ENCODE results near the gene SPRY1.

SPRY1 gene

DNA sequence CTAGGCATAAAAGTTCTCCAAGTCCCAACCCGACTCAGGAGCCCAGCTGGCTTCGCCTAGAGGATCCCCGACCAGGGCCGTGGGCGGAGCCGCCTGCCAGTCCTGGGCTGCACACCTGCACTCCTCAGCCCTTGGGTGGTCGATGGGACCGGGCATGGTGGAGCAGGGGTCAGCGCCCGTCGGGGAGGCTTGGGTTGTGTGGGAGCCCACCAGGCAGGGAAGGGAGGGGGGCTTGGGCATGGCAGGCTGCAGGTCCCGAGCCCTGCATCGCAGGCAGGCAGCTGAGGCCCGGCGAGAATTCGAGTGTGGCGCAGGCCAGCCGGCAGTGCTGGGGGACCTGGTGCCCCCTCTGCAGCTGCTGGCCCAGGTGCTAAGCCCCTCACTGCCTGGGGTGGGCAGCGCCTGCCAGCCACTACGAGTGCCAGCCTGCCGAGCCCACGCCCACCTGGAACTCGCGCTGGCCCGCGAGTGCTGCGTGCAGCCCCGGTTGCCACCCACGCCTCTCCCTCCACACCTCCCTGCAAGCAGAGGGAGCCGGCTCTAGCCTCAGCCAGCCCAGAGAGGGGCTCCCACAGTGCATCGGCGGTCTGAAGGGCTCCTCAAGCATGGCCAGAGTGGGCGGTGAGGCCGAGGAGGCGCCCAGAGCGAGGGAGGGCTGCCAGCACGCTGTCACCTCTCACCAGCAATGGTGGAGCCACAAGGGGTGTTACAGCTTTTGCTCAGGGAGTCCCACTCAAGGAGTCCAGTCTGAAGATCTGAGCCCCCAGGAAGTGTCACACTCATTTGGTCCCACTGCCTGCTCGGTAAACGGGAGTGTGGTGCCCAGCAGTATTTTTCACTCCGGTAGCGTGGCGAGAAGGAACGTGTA is 38.9 kb downstream of the SPRY1 start:
- H3K9ac ChIP-seq (ENCODE audit: low read depth in 1 of 2, low read length in 2 of 2) = no peak overlapping the region
- H3K36me3 ChIP-seq (ENCODE audit: control insufficient read depth in 2 of 2, insufficient read depth in 2 of 2, low read length in 2 of 2) = no peaks in the 10 kb centered on the region
- no peak overlapping the region for H3K4me3 ChIP-seq (ENCODE audit: low read length in 2 of 2)
- no peaks in the 10 kb centered on the region for H3K9me3 ChIP-seq (ENCODE audit: control insufficient read depth in 2 of 2, low read length in 2 of 2)
- H3K4me1 ChIP-seq (ENCODE audit: control insufficient read depth in 2 of 2, insufficient read depth in 2 of 2, low read length in 2 of 2) = no peaks in the 10 kb centered on the region
- no peak overlapping the region for H3K27ac ChIP-seq (ENCODE audit: low read depth in 2 of 2, low read length in 2 of 2)
- H3K27me3 ChIP-seq (ENCODE audit: control insufficient read depth in 2 of 2, insufficient read depth in 2 of 2, low read length in 2 of 2) = no peaks in the 10 kb centered on the region

DNA sequence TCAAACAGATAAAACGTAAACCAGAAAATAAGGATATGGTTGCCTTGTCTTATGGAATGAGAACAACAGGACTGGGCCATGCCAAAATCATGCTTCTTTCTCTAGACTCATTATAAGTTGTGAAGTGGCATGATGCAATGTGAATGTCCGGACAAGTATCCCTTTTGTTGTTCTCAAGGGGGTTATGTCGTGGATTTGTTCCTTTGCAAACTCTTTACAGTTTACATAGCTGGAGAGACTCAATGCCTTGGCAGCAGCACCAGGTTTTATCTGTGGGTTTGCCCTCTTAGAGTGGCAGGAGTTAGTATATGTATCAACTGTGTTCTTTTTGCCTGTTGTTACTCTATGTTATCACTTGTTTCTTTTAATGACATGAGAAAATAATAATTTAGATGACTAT is 41.4 kb downstream of the SPRY1 start:
- H3K9me3 ChIP-seq (ENCODE audit: control insufficient read depth in 2 of 2, low read length in 2 of 2) = no peaks in the 10 kb centered on the region
- no peak overlapping the region for H3K27ac ChIP-seq (ENCODE audit: low read depth in 2 of 2, low read length in 2 of 2)
- no peaks in the 10 kb centered on the region for H3K27me3 ChIP-seq (ENCODE audit: control insufficient read depth in 2 of 2, insufficient read depth in 2 of 2, low read length in 2 of 2)
- no peak overlapping the region for H3K9ac ChIP-seq (ENCODE audit: low read depth in 1 of 2, low read length in 2 of 2)
- no peak overlapping the region for H3K4me3 ChIP-seq (ENCODE audit: low read length in 2 of 2)
- H3K4me1 ChIP-seq (ENCODE audit: control insufficient read depth in 2 of 2, insufficient read depth in 2 of 2, low read length in 2 of 2) = no peaks in the 10 kb centered on the region
- no peaks in the 10 kb centered on the region for H3K36me3 ChIP-seq (ENCODE audit: control insufficient read depth in 2 of 2, insufficient read depth in 2 of 2, low read length in 2 of 2)

GRCh38 chr4:123443401-123444289 is 47.0 kb downstream of the SPRY1 start:
- H3K9me3 ChIP-seq (ENCODE audit: control insufficient read depth in 2 of 2, low read length in 2 of 2) = no peaks in the 10 kb centered on the region
- H3K4me1 ChIP-seq (ENCODE audit: control insufficient read depth in 2 of 2, insufficient read depth in 2 of 2, low read length in 2 of 2) = peaks cover 8 to 9% of the 10 kb centered on the region in 2 donors
- peak overlapping the region in 1 of 2 donors; percentile 57 for H3K4me3 ChIP-seq (ENCODE audit: low read length in 2 of 2)
- H3K27ac ChIP-seq (ENCODE audit: low read depth in 2 of 2, low read length in 2 of 2) = peak overlapping the region in 1 of 2 donors; percentile 52
- no peaks in the 10 kb centered on the region for H3K27me3 ChIP-seq (ENCODE audit: control insufficient read depth in 2 of 2, insufficient read depth in 2 of 2, low read length in 2 of 2)
- no peaks in the 10 kb centered on the region for H3K36me3 ChIP-seq (ENCODE audit: control insufficient read depth in 2 of 2, insufficient read depth in 2 of 2, low read length in 2 of 2)
- no peak overlapping the region for H3K9ac ChIP-seq (ENCODE audit: low read depth in 1 of 2, low read length in 2 of 2)

GRCh38 chr4:123444290-123444731 is 47.7 kb downstream of the SPRY1 start:
- Histone ChIP-seq H3K9ac (ENCODE audit: low read depth in 1 of 2, low read length in 2 of 2) (no peak overlapping the region), H3K36me3 (ENCODE audit: control insufficient read depth in 2 of 2, insufficient read depth in 2 of 2, low read length in 2 of 2) (no peaks in the 10 kb centered on the region), H3K4me3 (ENCODE audit: low read length in 2 of 2) (peak overlapping the region; percentile 31 to 57), H3K4me1 (ENCODE audit: control insufficient read depth in 2 of 2, insufficient read depth in 2 of 2, low read length in 2 of 2) (peaks cover 8 to 9% of the 10 kb centered on the region in 2 donors), H3K27ac (ENCODE audit: low read depth in 2 of 2, low read length in 2 of 2) (peak overlapping the region in 1 of 2 donors; percentile 52), H3K27me3 (ENCODE audit: control insufficient read depth in 2 of 2, insufficient read depth in 2 of 2, low read length in 2 of 2) (no peaks in the 10 kb centered on the region), H3K9me3 (ENCODE audit: control insufficient read depth in 2 of 2, low read length in 2 of 2) (no peaks in the 10 kb centered on the region)

DNA sequence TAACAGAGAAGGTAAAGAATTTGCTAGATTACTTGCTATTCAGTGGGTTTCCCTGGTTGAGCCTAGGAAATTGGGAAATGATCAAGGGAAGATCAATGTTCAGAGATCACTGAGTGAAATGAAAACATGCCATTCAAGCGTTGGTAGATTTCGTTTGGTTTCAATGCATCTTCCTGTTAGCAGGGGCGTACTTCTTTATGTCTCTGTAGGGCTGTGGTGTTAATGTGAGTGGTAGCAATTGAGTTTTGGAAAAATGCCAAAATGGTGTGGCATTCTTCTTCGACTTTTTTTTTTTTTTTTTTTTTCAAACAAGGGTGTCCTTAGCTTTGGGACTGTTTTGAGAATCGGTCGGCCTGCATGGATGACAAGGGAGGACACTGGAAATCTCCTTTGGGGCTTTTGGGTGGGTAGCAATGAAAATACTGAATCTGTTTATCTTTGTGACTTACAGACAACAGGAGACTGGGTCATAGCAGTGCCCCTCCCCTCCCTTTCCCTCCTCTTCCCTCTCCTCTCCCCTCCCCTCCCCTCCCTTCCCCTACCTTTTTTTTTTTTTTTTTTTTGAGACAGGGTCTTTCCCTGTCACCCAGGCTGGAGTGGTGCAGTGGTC is 50.4 kb downstream of the SPRY1 start:
- H3K9ac ChIP-seq (ENCODE audit: low read depth in 1 of 2, low read length in 2 of 2) = no peak overlapping the region
- H3K27ac ChIP-seq (ENCODE audit: low read depth in 2 of 2, low read length in 2 of 2) = no peak overlapping the region
- H3K9me3 ChIP-seq (ENCODE audit: control insufficient read depth in 2 of 2, low read length in 2 of 2) = no peaks in the 10 kb centered on the region
- H3K36me3 ChIP-seq (ENCODE audit: control insufficient read depth in 2 of 2, insufficient read depth in 2 of 2, low read length in 2 of 2) = no peaks in the 10 kb centered on the region
- H3K4me3 ChIP-seq (ENCODE audit: low read length in 2 of 2) = no peak overlapping the region
- H3K27me3 ChIP-seq (ENCODE audit: control insufficient read depth in 2 of 2, insufficient read depth in 2 of 2, low read length in 2 of 2) = no peaks in the 10 kb centered on the region
- peaks cover 8 to 9% of the 10 kb centered on the region in 2 donors for H3K4me1 ChIP-seq (ENCODE audit: control insufficient read depth in 2 of 2, insufficient read depth in 2 of 2, low read length in 2 of 2)

- Histone ChIP-seq H3K27ac (ENCODE audit: low read depth in 2 of 2, low read length in 2 of 2) (no peak overlapping the region), H3K4me3 (ENCODE audit: low read length in 2 of 2) (no peak overlapping the region), H3K9me3 (ENCODE audit: control insufficient read depth in 2 of 2, low read length in 2 of 2) (no peaks in the 10 kb centered on the region), H3K27me3 (ENCODE audit: control insufficient read depth in 2 of 2, insufficient read depth in 2 of 2, low read length in 2 of 2) (no peaks in the 10 kb centered on the region), H3K36me3 (ENCODE audit: control insufficient read depth in 2 of 2, insufficient read depth in 2 of 2, low read length in 2 of 2) (no peaks in the 10 kb centered on the region), H3K9ac (ENCODE audit: low read depth in 1 of 2, low read length in 2 of 2) (no peak overlapping the region), H3K4me1 (ENCODE audit: control insufficient read depth in 2 of 2, insufficient read depth in 2 of 2, low read length in 2 of 2) (peaks cover 1 to 3% of the 10 kb centered on the region in 2 donors)
Observed at GRCh38 chr4:123449362-123449761, 52.8 kb downstream of the SPRY1 start.

DNA sequence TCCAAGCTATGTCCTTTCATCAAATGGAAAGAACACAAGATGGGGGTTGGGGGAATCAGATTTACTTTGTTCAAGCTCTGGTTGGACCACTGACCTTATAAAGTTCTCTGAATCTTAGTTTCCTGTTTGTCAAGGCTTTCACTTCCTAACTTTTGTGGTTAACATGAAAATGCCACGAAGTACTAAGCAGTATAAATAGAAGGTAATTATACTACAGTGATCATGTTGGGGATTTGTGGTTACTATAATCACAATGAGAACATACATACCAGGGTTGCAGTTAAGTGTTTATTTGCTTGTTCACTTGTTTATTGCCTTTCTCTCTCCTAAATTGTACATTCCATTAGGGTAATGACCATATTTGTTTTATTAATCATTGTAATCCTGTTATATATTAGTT is 53.2 kb downstream of the SPRY1 start:
- Histone ChIP-seq H3K36me3 (ENCODE audit: control insufficient read depth in 2 of 2, insufficient read depth in 2 of 2, low read length in 2 of 2) (no peaks in the 10 kb centered on the region), H3K9me3 (ENCODE audit: control insufficient read depth in 2 of 2, low read length in 2 of 2) (no peaks in the 10 kb centered on the region), H3K27ac (ENCODE audit: low read depth in 2 of 2, low read length in 2 of 2) (no peak overlapping the region), H3K4me3 (ENCODE audit: low read length in 2 of 2) (no peak overlapping the region), H3K4me1 (ENCODE audit: control insufficient read depth in 2 of 2, insufficient read depth in 2 of 2, low read length in 2 of 2) (no peaks in the 10 kb centered on the region), H3K27me3 (ENCODE audit: control insufficient read depth in 2 of 2, insufficient read depth in 2 of 2, low read length in 2 of 2) (no peaks in the 10 kb centered on the region), H3K9ac (ENCODE audit: low read depth in 1 of 2, low read length in 2 of 2) (no peak overlapping the region)

DNA sequence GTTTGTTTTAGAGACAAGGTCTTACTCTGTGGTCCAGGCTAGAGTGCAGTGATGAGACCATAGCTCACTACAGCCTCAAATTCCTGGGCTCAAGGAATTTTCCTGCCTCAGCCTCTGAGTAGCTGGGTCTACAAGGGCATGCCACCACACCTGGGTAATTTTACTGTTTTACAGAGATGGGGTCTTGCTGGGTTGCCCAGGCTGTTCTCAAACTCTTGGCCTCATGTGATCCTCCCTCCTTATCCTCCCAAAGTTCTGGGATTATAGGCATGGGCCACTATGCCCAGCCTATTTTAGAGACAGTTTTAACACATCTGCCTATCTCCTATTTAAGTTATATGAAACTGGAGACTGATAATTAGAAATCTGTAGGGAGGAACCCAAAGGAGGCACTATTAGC is 53.8 kb downstream of the SPRY1 start:
- Histone ChIP-seq H3K4me1 (ENCODE audit: control insufficient read depth in 2 of 2, insufficient read depth in 2 of 2, low read length in 2 of 2) (no peaks in the 10 kb centered on the region), H3K4me3 (ENCODE audit: low read length in 2 of 2) (no peak overlapping the region), H3K9me3 (ENCODE audit: control insufficient read depth in 2 of 2, low read length in 2 of 2) (no peaks in the 10 kb centered on the region), H3K27me3 (ENCODE audit: control insufficient read depth in 2 of 2, insufficient read depth in 2 of 2, low read length in 2 of 2) (no peaks in the 10 kb centered on the region), H3K36me3 (ENCODE audit: control insufficient read depth in 2 of 2, insufficient read depth in 2 of 2, low read length in 2 of 2) (no peaks in the 10 kb centered on the region), H3K27ac (ENCODE audit: low read depth in 2 of 2, low read length in 2 of 2) (no peak overlapping the region), H3K9ac (ENCODE audit: low read depth in 1 of 2, low read length in 2 of 2) (no peak overlapping the region)

- no peaks in the 10 kb centered on the region for H3K9me3 ChIP-seq (ENCODE audit: control insufficient read depth in 2 of 2, low read length in 2 of 2)
- H3K4me1 ChIP-seq (ENCODE audit: control insufficient read depth in 2 of 2, insufficient read depth in 2 of 2, low read length in 2 of 2) = no peaks in the 10 kb centered on the region
- H3K27ac ChIP-seq (ENCODE audit: low read depth in 2 of 2, low read length in 2 of 2) = no peak overlapping the region
- no peaks in the 10 kb centered on the region for H3K36me3 ChIP-seq (ENCODE audit: control insufficient read depth in 2 of 2, insufficient read depth in 2 of 2, low read length in 2 of 2)
- H3K9ac ChIP-seq (ENCODE audit: low read depth in 1 of 2, low read length in 2 of 2) = no peak overlapping the region
- H3K27me3 ChIP-seq (ENCODE audit: control insufficient read depth in 2 of 2, insufficient read depth in 2 of 2, low read length in 2 of 2) = no peaks in the 10 kb centered on the region
- no peak overlapping the region for H3K4me3 ChIP-seq (ENCODE audit: low read length in 2 of 2)
Observed at GRCh38 chr4:123452616-123453015, 56.0 kb downstream of the SPRY1 start.

All from mucosa of rectum (tissue), 2 donors.